H1 (cell line): ENCODE data around the gene STXBP5. TPM values are rescaled to one million over a fixed set of nuclear protein-coding genes. Genes with fewer than 3 reads are reported as not detected.

Experiments
- NANOG ChIP-seq: IDR thresholded peaks from 2 replicates; pipeline ENCODE4 v1.6.1; 2011; ENCODE audit warnings: low read length, low read depth, mild to moderate bottlenecking, inconsistent platforms; ENCODE audit not compliant: insufficient read depth, poor library complexity, severe bottlenecking
- POU5F1 ChIP-seq: IDR thresholded peaks from 2 replicates; pipeline ENCODE4 v1.6.1; 2011; ENCODE audit warnings: low read depth, mild to moderate bottlenecking, low read length, moderate library complexity
- SP2 ChIP-seq: IDR thresholded peaks from 2 replicates; pipeline ENCODE4 v1.6.1; 2012; ENCODE audit warnings: mild to moderate bottlenecking, low read length, inconsistent platforms
- TCF12 ChIP-seq: IDR thresholded peaks from 2 replicates; pipeline ENCODE4 v1.6.1; 2011; ENCODE audit warnings: low read depth, mild to moderate bottlenecking, low read length
- ZNF274 ChIP-seq: IDR thresholded peaks from 2 replicates; pipeline ENCODE4 v1.7.0; 2012; ENCODE audit warnings: low read length, borderline replicate concordance; ENCODE audit errors: extremely low read depth
- polyA plus RNA-seq, 7 experiments: library from polyadenylated mRNA; depleted of rRNA in 3 of 7; stranded (reverse) in 5 of 7; unstranded in 2 of 7; fragments of >200 nt in 5 of 7; fragments of 200-250 nt in 2 of 7; gene quantifications; 1 replicate in 5 of 7; 2 replicates in 1 of 7; 4 replicates in 1 of 7; pipeline versions ENCODE4 v1.2.1 to v1.2.3, GENCODE V29; 2011 to 2013; ENCODE audit warnings: missing spikeins in 2 of 7, mixed read lengths in 2 of 7
- total RNA-seq: library from RNA; stranded (reverse); fragmentation: NEBNext Ultra II Directional; extraction: Animal tissue kit (Norgen Biotek cat#: 25700); gene quantifications from 2 replicates; pipeline ENCODE4 v1.2.1, GENCODE V29; 2021

Gene STXBP5
- total and polyA plus RNA-seq, 2 of the 8 experiments (the other 6 are each of a cell fraction or from before 2014, with no cell fraction given) = 2.7 to 10.8 TPM

DNA sequence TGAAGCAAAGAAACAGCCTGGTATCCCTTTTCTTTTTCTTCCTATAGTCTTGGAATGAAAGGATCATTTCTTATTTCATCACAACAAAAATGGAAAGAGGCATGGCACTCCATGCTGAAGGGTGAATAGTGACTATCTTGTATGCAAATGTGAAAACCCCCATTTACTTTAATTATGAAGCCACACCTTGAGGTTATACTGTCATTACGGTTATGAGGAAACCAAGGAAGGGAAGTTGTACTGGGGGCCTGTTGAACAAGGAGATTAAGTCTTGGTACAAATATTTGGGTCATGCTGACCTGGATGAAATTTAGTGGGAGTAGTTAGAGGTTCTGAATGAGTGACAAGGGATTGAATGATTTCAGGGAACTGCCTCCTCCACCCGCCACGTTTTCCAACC is 8.7 kb upstream of the STXBP5 start (continued):
- TF ChIP-seq ZNF274 (no peak), TCF12 (no peak), NANOG (no peak), POU5F1 (no peak), SP2 (no peak)
